GM20000 (cell line): ENCODE results near the gene SMIM28.

ENCODE experiments used
- DNase-seq: peaks from one replicate; pipeline ENCODE4 v3.0.0; 2012; ENCODE audit warnings: low spot score
- CTCF ChIP-seq: IDR thresholded peaks from 2 replicates; pipeline ENCODE4 v1.5.1; 2012; ENCODE audit warnings: mild to moderate bottlenecking, control low read depth; ENCODE audit errors: extremely low read depth, missing control alignments

The SMIM28 gene

GRCh38 chr6:138426500-138427123, 48.9 kb downstream of the SMIM28 start:
- TF ChIP-seq CTCF = no peak
- no peak for DNase-seq

GRCh38 chr6:138427701-138428100, 50.0 kb downstream of the SMIM28 start:
- DNase-seq = no peak
- no peak for TF ChIP-seq CTCF

GRCh38 chr6:138428944-138429598, 51.4 kb downstream of the SMIM28 start:
- peak; percentile 77 for DNase-seq
- TF ChIP-seq CTCF = no peak

- no peak for TF ChIP-seq CTCF
- no peak for DNase-seq
These were observed 52.1 kb downstream of the SMIM28 start for GRCh38 chr6:138429761-138430160.

GRCh38 chr6:138430361-138431145, 52.8 kb downstream of the SMIM28 start:
- no peak for TF ChIP-seq CTCF
- no peak for DNase-seq

GRCh38 chr6:138431256-138432062, 53.8 kb downstream of the SMIM28 start:
- no peak for DNase-seq
- no peak for TF ChIP-seq CTCF
